GM12878 (cell line): Measurements from ENCODE around the gene SCCPDH. TPM values are rescaled to one million over a fixed set of nuclear protein-coding genes. Genes with fewer than 3 reads are reported as not detected.
A peak's percentile ranks its signal among the peaks of the same experiment; 100 is the strongest.

Experiments
- ATAC-seq: fragments of 200-7000 bp; cut with Tn5 transposase; 3 replicates; pipeline ENCODE4 v1.9.1; 2020; ENCODE audit warnings: mild to moderate bottlenecking, moderate library complexity
- Bru-seq: library from RNA; stranded (reverse); fragments of 400-500 nt; gene quantifications from one replicate; lab custom pipeline; 2021; lab: Mats Ljungman, UMichigan
- BruChase-seq, 2 experiments: library from RNA; stranded (reverse); fragments of 400-500 nt; gene quantifications; one replicate each; lab custom pipeline; 2021; lab: Mats Ljungman, UMichigan
- BruUV-seq: library from RNA; stranded (reverse); fragments of 400-500 nt; replicated peaks from 2 replicates; lab custom pipeline; 2021; lab: Mats Ljungman, UMichigan
- CTCF ChIA-PET: fragments of 300-600 bp; sonication (Branson Sonifier 250); formaldehyde crosslinking; extraction: SDS; loops from one replicate; lab custom pipeline; 2021; ENCODE audit warnings: inconsistent platforms; lab: Yijun Ruan, JAX
- POLR2A ChIA-PET: fragments of 350-600 bp; formaldehyde crosslinking; extraction: SDS; loops from one replicate; lab custom pipeline; 2021; ENCODE audit warnings: inconsistent platforms; lab: Charles Lee
- RAD21 ChIA-PET: fragments of 300-600 bp; sonication (Branson Sonifier 250); formaldehyde crosslinking; loops from one replicate; lab custom pipeline; 2023; ENCODE audit warnings: antibody characterized with exemption; ENCODE audit not compliant: unreplicated experiment; lab: Charles Lee
- SMC1A ChIA-PET: fragments of 300-600 bp; sonication (Branson Sonifier 250); formaldehyde crosslinking; loops from one replicate; lab custom pipeline; 2023; ENCODE audit not compliant: unreplicated experiment, uncharacterized antibody; lab: Charles Lee
- DNase-seq: peaks from one replicate; pipeline ENCODE4 v3.0.0-alpha.2; 2011; ENCODE audit warnings: low read depth, low spot score
- FAIRE-seq: peaks from 3 replicates; lab custom pipeline; 2011; peaks lifted over from hg19 to GRCh38; lab: Jason Lieb, UNC
- H2AFZ ChIP-seq: 2 replicates; pipeline ENCODE4 v1.6.0; 2011; ENCODE audit warnings: low read depth, low read length, control low read depth; ENCODE audit not compliant: control insufficient read depth
- H3K27ac ChIP-seq: 2 replicates; pipeline ENCODE4 v1.5.1; 2011; ENCODE audit warnings: control low read depth; ENCODE audit not compliant: control insufficient read depth, insufficient read depth
- H3K27me3 ChIP-seq, 2 experiments: replicated peaks in 1 of 2; 2 replicates each; pipeline versions ENCODE4 v1.6.0 to v1.6.1; 2011; ENCODE audit warnings: low read length in 1 of 2; ENCODE audit not compliant: control insufficient read depth in 2 of 2, insufficient read depth in 2 of 2
- H3K36me3 ChIP-seq, 2 experiments: 2 replicates each; pipeline ENCODE4 v1.5.1; 2011; ENCODE audit warnings: low read length in 1 of 2; ENCODE audit not compliant: control insufficient read depth in 2 of 2, insufficient read depth in 2 of 2
- H3K4me1 ChIP-seq: 2 replicates; pipeline ENCODE4 v1.6.1; 2011; ENCODE audit warnings: mild to moderate bottlenecking, low read length, moderate library complexity, mixed read lengths; ENCODE audit not compliant: control insufficient read depth, insufficient read depth
- H3K4me2 ChIP-seq: 2 replicates; pipeline ENCODE4 v1.6.0; 2011; ENCODE audit warnings: control low read depth; ENCODE audit not compliant: control insufficient read depth, insufficient read depth
- H3K4me3 ChIP-seq: fragments of 200-600 bp; sonication (generic); 2 replicates; pipeline ENCODE4 v1.5.1; 2016
- H3K79me2 ChIP-seq: 2 replicates; pipeline ENCODE4 v1.6.0; 2011; ENCODE audit warnings: low read length; ENCODE audit not compliant: control insufficient read depth, insufficient read depth
- H3K9ac ChIP-seq: 2 replicates; pipeline ENCODE4 v1.8.0; 2011; ENCODE audit warnings: low read length, control low read depth, mixed read lengths; ENCODE audit not compliant: control insufficient read depth, insufficient read depth
- H3K9me3 ChIP-seq: replicated peaks from 3 replicates; pipeline ENCODE4 v1.5.1; 2011; ENCODE audit warnings: mild to moderate bottlenecking, low read length; ENCODE audit not compliant: control insufficient read depth, insufficient read depth
- H4K20me1 ChIP-seq: 2 replicates; pipeline ENCODE4 v1.6.0; 2011; ENCODE audit not compliant: control insufficient read depth, insufficient read depth
- CHD2 ChIP-seq: IDR thresholded peaks from 2 replicates; pipeline ENCODE4 v1.6.1; 2011; ENCODE audit warnings: low read depth, low read length, improper control_type of control experiment, borderline replicate concordance
- ESRRA ChIP-seq: IDR thresholded peaks from 2 replicates; pipeline ENCODE4 v1.6.1; 2012; ENCODE audit warnings: mild to moderate bottlenecking, low read length, improper control_type of control experiment
- FOXK2 ChIP-seq: fragments of 450-650 bp; IDR thresholded peaks from 2 replicates; pipeline ENCODE4 v1.6.1; 2017; ENCODE audit warnings: mild to moderate bottlenecking, moderate library complexity
- HDAC6 ChIP-seq: fragments of 200-600 bp; sonication (generic); IDR thresholded peaks from one replicate; pipeline ENCODE4 v1.8.0; 2017; ENCODE audit warnings: antibody characterized with exemption; ENCODE audit not compliant: unreplicated experiment
- IKZF1 ChIP-seq: fragments of 450-650 bp; conservative IDR thresholded peaks from 2 replicates; pipeline ENCODE4 v1.6.1; 2017; ENCODE audit warnings: antibody characterized with exemption, mild to moderate bottlenecking
- KLF5 ChIP-seq: fragments of 450-650 bp; IDR thresholded peaks from 2 replicates; pipeline ENCODE4 v1.6.1; 2014; ENCODE audit warnings: mild to moderate bottlenecking; ENCODE audit not compliant: partially characterized antibody
- NBN ChIP-seq: fragments of 450-650 bp; IDR thresholded peaks from 2 replicates; pipeline ENCODE4 v1.6.1; 2016
- RB1 ChIP-seq: fragments of 450-650 bp; formaldehyde crosslinking; IDR thresholded peaks from 2 replicates; pipeline ENCODE4 v1.6.1; 2017; ENCODE audit warnings: mild to moderate bottlenecking, borderline replicate concordance
- SREBF1 ChIP-seq: IDR thresholded peaks from 2 replicates; pipeline ENCODE4 v1.6.1; 2012; ENCODE audit warnings: mild to moderate bottlenecking, low read length
- SREBF2 ChIP-seq: IDR thresholded peaks from 2 replicates; pipeline ENCODE4 v1.6.1; 2012; ENCODE audit warnings: mild to moderate bottlenecking, low read length
- ZNF217 ChIP-seq: fragments of 450-650 bp; IDR thresholded peaks from 2 replicates; pipeline ENCODE4 v1.6.1; 2017; ENCODE audit warnings: antibody characterized with exemption, mild to moderate bottlenecking
- ZSCAN29 ChIP-seq: fragments of 450-650 bp; IDR thresholded peaks from 2 replicates; pipeline ENCODE4 v1.6.1; 2017; ENCODE audit warnings: mild to moderate bottlenecking, moderate library complexity
- WGBS: methylation state at CpG from one replicate; pipeline ENCODE4 v1.1.6; 2016; ENCODE audit warnings: low lambda C conversion rate; ENCODE audit not compliant: insufficient replicate concordance, insufficient coverage; ENCODE audit errors: missing lambda C conversion rate; 5-methylcytosine and 5-hydroxymethylcytosine counted together
- in situ Hi-C: fragments of 300-500 bp; cut with MboI; formaldehyde crosslinking; loops from 9 replicates; pipeline ENCODE4 v1.14.3; 2018; ENCODE audit warnings: mixed read lengths
- intact Hi-C: fragments of 100-400 bp; cut with micrococcal nuclease; formaldehyde crosslinking; loops from one replicate; pipeline ENCODE4 v1.14.2; 2022; ENCODE audit not compliant: unreplicated experiment
- long read RNA-seq, 2 experiments: library from polyadenylated mRNA; unstranded; transcript quantifications; one replicate each; pipeline ENCODE4 v2.0.0, GENCODE V29; 2019 to 2020
- polyA minus RNA-seq, 3 experiments: library from RNA; depleted of rRNA, polyadenylated mRNA; stranded (reverse); fragments of >200 nt; gene quantifications; 2 replicates each; pipeline ENCODE4 v1.2.3, GENCODE V29; 2011
- polyA plus RNA-seq, 11 experiments: library from polyadenylated mRNA; depleted of rRNA in 4 of 11; unstranded in 6 of 11; stranded (reverse) in 5 of 11; fragments of >200 nt; fragmentation: Nextera tagmentation in 4 of 11; fragmentation: Illumina TruSeq in 1 of 11; extraction: Ambion mirVana in 4 of 11; extraction: Trizol in 1 of 11; gene quantifications; 1 replicate in 1 of 11; 2 replicates in 10 of 11; pipeline versions ENCODE4 v1.2.1 to v1.2.3, GENCODE V29; 2011 to 2016; ENCODE audit warnings: inconsistent platforms in 2 of 11, missing spikeins in 2 of 11, low read depth in 1 of 11
- total RNA-seq, 4 experiments: library from RNA; depleted of rRNA in 3 of 4; stranded (reverse); fragments of >200 nt in 3 of 4; fragmentation: Illumina TruSeq in 1 of 4; extraction: Trizol in 1 of 4; gene quantifications; 2 replicates each; pipeline versions ENCODE4 v1.2.1 to v1.2.3, GENCODE V29; 2013 to 2021
- TF ChIP-seq, protein P1 (sequence below): IDR thresholded peaks from 2 replicates; pipeline ENCODE4 v1.6.1; 2011; ENCODE audit warnings: borderline replicate concordance, low read depth, mild to moderate bottlenecking, moderate library complexity, low read length; ENCODE audit not compliant: insufficient read depth, poor library complexity, severe bottlenecking
- TF ChIP-seq, protein P2 (sequence below): IDR thresholded peaks from 2 replicates; pipeline ENCODE4 v1.6.1; 2012; ENCODE audit warnings: low read depth, low read length, improper control_type of control experiment

The SCCPDH gene, protein sequence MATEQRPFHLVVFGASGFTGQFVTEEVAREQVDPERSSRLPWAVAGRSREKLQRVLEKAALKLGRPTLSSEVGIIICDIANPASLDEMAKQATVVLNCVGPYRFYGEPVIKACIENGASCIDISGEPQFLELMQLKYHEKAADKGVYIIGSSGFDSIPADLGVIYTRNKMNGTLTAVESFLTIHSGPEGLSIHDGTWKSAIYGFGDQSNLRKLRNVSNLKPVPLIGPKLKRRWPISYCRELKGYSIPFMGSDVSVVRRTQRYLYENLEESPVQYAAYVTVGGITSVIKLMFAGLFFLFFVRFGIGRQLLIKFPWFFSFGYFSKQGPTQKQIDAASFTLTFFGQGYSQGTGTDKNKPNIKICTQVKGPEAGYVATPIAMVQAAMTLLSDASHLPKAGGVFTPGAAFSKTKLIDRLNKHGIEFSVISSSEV
- 21.3 and 21.8 TPM in 2 replicates for total RNA-seq (2013; cell fraction: nucleolus; rRNA removed)
- total RNA-seq (2014; rRNA removed) (25.2 and 28.0 TPM in 2 replicates), total RNA-seq (2014; rRNA removed; fragmentation: Illumina TruSeq; extraction: Trizol) (22.2 and 24.9 TPM in 2 replicates), total RNA-seq (2021) (22.5 and 24.2 TPM in 2 replicates), polyA plus RNA-seq (2011; rRNA removed) (34.5 and 57.5 TPM in 2 replicates), polyA plus RNA-seq (2014; fragmentation: Illumina TruSeq; extraction: Trizol) (18.1 and 21.5 TPM in 2 replicates), polyA plus RNA-seq (2014; fragmentation: Nextera tagmentation; extraction: Ambion mirVana) (10 to 100 TPM in 1 of 2 experiments, 1 to 10 TPM in 1; 5.4 to 14.2 TPM), polyA plus RNA-seq (2014; rRNA removed) (21.6 and 24.1 TPM in 2 replicates), polyA plus RNA-seq (2016; fragmentation: Nextera tagmentation; extraction: Ambion mirVana) (10 to 100 TPM; 43.2 to 44.8 TPM), polyA minus RNA-seq (2011; rRNA and poly(A)+ RNA removed) (13.2 and 16.5 TPM in 2 replicates), Bru-seq, nascent RNA (percentile 68 among the genes with signal in this experiment), BruChase-seq, experiment 1, labeled RNA remaining after a 6-hour chase (percentile 63 among the genes with signal in this experiment), BruChase-seq, experiment 2, labeled RNA remaining after a 2-hour chase (percentile 58 among the genes with signal in this experiment)
- polyA plus RNA-seq (2011; ENCODE audit: low read depth), result 14.5 TPM
- 19.1 and 19.6 TPM in 2 replicates for polyA plus RNA-seq (2011; cell fraction: cytosol; rRNA removed)
- 11.5 and 14.0 TPM in 2 replicates for polyA plus RNA-seq (2011; cell fraction: nucleus; rRNA removed)
- polyA plus RNA-seq (2012), result 16.6 and 21.1 TPM in 2 replicates
- polyA minus RNA-seq (2011; cell fraction: cytosol; rRNA and poly(A)+ RNA removed), result 4.3 and 8.4 TPM in 2 replicates
- polyA minus RNA-seq (2011; cell fraction: nucleus; rRNA and poly(A)+ RNA removed), result 6.3 and 11.3 TPM in 2 replicates
- long read RNA-seq, experiment 1, transcript SCCPDH-201 (12 exons, 2,503 nt), result major isoform, 53 of 55 reads
- long read RNA-seq, experiment 1, partial matches to known transcripts, result 1 of 55 reads
- long read RNA-seq, experiment 1, other reads (novel, unspliced or antisense), result 1 of 55 reads
- long read RNA-seq, experiment 2, transcript SCCPDH-201 (12 exons, 2,503 nt), result major isoform, 319 of 340 reads
- long read RNA-seq, experiment 2, partial matches to known transcripts, result 11 of 340 reads
- long read RNA-seq, experiment 2, other reads (novel, unspliced or antisense), result 10 of 340 reads

DNA sequence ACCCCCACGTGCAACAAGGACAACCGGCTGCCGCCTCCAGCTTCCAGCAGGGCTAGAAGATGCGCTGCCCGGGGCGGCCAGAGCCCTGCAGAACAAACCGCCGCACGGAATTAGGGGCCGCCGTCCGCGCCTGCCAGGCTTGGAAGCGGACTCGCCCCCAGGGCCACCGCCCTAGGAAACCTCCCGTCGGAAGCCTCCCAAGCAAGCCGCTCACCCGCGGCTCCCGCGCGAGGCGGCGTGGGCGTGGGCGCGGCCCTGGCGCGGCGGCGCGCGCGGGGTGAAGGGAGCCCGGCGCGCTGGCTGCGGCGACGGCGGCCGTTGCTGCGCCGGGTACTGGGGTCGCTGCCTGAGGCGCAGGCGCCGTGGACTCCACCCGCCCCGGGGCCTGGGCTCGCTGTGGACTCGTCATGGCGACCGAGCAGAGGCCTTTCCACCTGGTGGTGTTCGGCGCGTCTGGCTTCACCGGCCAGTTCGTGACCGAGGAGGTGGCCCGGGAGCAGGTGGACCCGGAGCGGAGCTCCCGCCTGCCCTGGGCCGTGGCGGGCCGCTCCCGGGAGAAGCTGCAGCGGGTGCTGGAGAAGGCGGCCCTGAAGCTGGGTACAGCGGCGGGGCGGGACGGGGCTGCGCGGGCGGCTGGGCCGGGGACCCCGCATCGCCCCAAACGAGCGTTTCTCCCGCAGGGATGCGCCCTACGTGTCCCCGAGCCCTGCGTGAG, at the start of gene SCCPDH:
Gene SCCPDH (plus strand): TSS at position 394 of the 715 bp plus-strand sequence. CDS start 14 bp downstream, at position 408.
- H3K9me3 ChIP-seq, result peaks cover 7% of the 10 kb centered on the region; the same call in 2 of the 3 replicates
- under 1% methylated on average over 75 of the region's 89 CpGs for WGBS
- H3K27ac ChIP-seq, result peak within 1 kb of the TSS; percentile 61; the same call in 1 of the 2 replicates
- H3K4me1 ChIP-seq, result no peaks in the 10 kb centered on the region
- H3K9ac ChIP-seq, result peak within 1 kb of the TSS; percentile 88
- 0 out of 2 replicates have a peak, but pooled peaks cover 3% of the 10 kb centered on the region for H3K79me2 ChIP-seq
- peak; percentile 23 for FAIRE-seq
- peak within 1 kb of the TSS; percentile 85 for H3K4me2 ChIP-seq
- ChIA-PET RAD21 (interaction anchor here (0.7 to 0.8 kb wide), 2 partner anchors 16 to 158 kb away, joined by 3 read pairs; partner anchors contain the start of gene TFB2M), POLR2A (interaction anchor here (0.6 to 1.4 kb wide), 4 partner anchors 110 to 478 kb away, joined by 3 to 5 read pairs (median 4); no protein-coding TSS in a partner anchor), SMC1A (interaction anchor here (0.6 to 1.3 kb wide), 4 partner anchors 14 to 95 kb away, joined by 3 read pairs; no protein-coding TSS in a partner anchor), CTCF (interaction anchor here (0.6 to 2.2 kb wide), 7 partner anchors 13 to 238 kb away, joined by 3 to 11 read pairs (median 4); no protein-coding TSS in a partner anchor)
- in situ Hi-C loops, result no loop called here
- ATAC-seq, result peak; percentile 99
- peak within 1 kb of the TSS; percentile 75 for H2AFZ ChIP-seq
- intact Hi-C loops, result no loop called here
- H3K27me3 ChIP-seq, result no peaks in the 10 kb centered on the region
- no TSS peak for BruUV-seq
- H3K4me3 ChIP-seq, result peak within 1 kb of the TSS; percentile 90
- no peak for DNase-seq
- no peaks in the 10 kb centered on the region for H4K20me1 ChIP-seq
- no peaks in the 10 kb centered on the region for H3K36me3 ChIP-seq
- TF ChIP-seq NBN, result no peak
- 0 out of 2 replicates have a peak, but pooled peaks have one; percentile 63 for TF ChIP-seq ZNF217
- TF ChIP-seq ESRRA, result 0 out of 2 replicates have a peak, but pooled peaks have one; percentile 8
- no peak for TF ChIP-seq KLF5
- TF ChIP-seq HDAC6, result peak; percentile 42
- TF ChIP-seq FOXK2, result no peak
- TF ChIP-seq SREBF2, result no peak
- TF ChIP-seq SREBF1, result no peak
- peak; percentile 43; the same call in 1 of the 2 replicates for TF ChIP-seq CHD2
- TF ChIP-seq, protein P1, sequence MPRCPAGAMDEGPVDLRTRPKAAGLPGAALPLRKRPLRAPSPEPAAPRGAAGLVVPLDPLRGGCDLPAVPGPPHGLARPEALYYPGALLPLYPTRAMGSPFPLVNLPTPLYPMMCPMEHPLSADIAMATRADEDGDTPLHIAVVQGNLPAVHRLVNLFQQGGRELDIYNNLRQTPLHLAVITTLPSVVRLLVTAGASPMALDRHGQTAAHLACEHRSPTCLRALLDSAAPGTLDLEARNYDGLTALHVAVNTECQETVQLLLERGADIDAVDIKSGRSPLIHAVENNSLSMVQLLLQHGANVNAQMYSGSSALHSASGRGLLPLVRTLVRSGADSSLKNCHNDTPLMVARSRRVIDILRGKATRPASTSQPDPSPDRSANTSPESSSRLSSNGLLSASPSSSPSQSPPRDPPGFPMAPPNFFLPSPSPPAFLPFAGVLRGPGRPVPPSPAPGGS, result no peak
- peak; percentile 61; the same call in 1 of the 2 replicates for TF ChIP-seq ZSCAN29
- TF ChIP-seq RB1, result peak; percentile 79; the same call in 1 of the 2 replicates
- TF ChIP-seq IKZF1, result peak; percentile 85
- TF ChIP-seq, protein P2, sequence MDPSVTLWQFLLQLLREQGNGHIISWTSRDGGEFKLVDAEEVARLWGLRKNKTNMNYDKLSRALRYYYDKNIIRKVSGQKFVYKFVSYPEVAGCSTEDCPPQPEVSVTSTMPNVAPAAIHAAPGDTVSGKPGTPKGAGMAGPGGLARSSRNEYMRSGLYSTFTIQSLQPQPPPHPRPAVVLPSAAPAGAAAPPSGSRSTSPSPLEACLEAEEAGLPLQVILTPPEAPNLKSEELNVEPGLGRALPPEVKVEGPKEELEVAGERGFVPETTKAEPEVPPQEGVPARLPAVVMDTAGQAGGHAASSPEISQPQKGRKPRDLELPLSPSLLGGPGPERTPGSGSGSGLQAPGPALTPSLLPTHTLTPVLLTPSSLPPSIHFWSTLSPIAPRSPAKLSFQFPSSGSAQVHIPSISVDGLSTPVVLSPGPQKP, result no peak
